ENCODE data around the gene FCSK. TPM values are rescaled to one million over a fixed set of nuclear protein-coding genes. Genes with fewer than 3 reads are reported as not detected.

Gene FCSK
- total RNA-seq, 1 donor from 2014 or later: 18.8 TPM

- Mint-ChIP-seq H3K27ac (no peak overlapping the region), H3K27me3 (no peaks in the 10 kb centered on the region), H3K4me1 (ENCODE audit: low read depth) (no peaks in the 10 kb centered on the region), H3K36me3 (ENCODE audit: insufficient read depth) (peaks cover 1% of the 10 kb centered on the region), H3K4me3 (ENCODE audit: low read depth) (no peak overlapping the region), H3K9me3 (ENCODE audit: low read depth) (no peaks in the 10 kb centered on the region)
- DNase-seq (ENCODE audit: low spot score, unreplicated experiment): no peak
- TF ChIP-seq CTCF (IDR thresholded peaks at IDR 0.05; ENCODE audit: unreplicated experiment): no peak
Measured at GRCh38 chr16:70480127-70481105, 26.0 kb downstream of the FCSK start.

DNA sequence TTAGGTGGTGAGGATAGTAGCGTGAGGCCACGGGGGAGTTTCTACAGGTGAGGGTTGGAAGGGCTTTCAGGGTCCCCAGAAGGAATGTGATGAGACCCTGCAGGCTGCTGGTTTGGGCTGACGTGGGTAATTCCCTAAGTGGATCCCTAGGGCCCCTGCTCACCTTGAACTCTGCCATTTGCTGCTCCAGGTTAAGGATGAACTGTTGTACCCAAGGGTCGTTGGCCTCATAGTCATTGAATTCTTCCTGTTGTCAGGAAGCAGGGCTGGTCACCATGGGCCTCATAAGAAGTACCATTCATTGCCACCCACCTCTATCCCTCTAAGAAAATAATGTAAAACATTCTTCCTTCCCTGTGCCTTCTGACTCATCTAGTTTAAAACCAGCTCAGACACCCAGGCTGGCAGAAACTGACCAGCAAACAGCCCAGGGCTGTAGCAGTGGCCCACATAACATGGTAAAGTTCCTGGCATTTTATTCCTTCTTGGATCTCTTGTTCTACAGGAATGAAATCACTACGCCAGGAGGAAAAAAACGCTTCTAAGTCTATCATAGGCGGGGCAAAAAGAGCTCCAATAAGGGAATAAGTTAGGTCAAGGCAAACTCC lies 27.6 kb downstream of the FCSK start:
- peaks cover 3% of the 10 kb centered on the region for H3K36me3 Mint-ChIP-seq (ENCODE audit: insufficient read depth)
- H3K4me3 Mint-ChIP-seq (ENCODE audit: low read depth): no peak overlapping the region
- no peak for TF ChIP-seq CTCF (IDR thresholded peaks at IDR 0.05; ENCODE audit: unreplicated experiment)
- no peaks in the 10 kb centered on the region for H3K9me3 Mint-ChIP-seq (ENCODE audit: low read depth)
- H3K27ac Mint-ChIP-seq: peak overlapping the region; percentile 54
- H3K4me1 Mint-ChIP-seq (ENCODE audit: low read depth): no peaks in the 10 kb centered on the region
- DNase-seq (ENCODE audit: low spot score, unreplicated experiment): no peak
- H3K27me3 Mint-ChIP-seq: no peaks in the 10 kb centered on the region

DNA sequence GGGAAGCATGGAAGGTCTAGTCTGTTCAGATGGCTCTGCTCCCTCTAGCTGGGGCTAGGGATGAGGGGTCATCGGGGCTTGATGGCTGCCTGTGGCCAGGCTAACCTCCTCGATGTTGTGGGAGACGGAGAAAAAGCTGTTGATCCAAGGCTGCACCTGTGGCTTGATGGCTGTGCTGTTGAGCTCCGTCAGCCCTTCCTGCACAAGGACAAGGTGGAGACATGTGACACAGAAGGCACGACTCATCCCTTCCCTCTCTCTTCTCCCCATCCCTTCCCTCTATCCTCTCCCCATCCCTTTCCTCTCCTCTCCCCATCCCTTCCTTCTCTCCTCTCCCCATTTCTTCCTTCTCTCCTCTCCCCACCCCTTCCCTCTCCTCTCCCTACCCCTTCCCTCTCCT lies 28.2 kb downstream of the FCSK start:
- no peaks in the 10 kb centered on the region for H3K27me3 Mint-ChIP-seq
- no peak for DNase-seq (ENCODE audit: low spot score, unreplicated experiment)
- no peak overlapping the region for H3K27ac Mint-ChIP-seq
- TF ChIP-seq CTCF (IDR thresholded peaks at IDR 0.05; ENCODE audit: unreplicated experiment): no peak
- H3K36me3 Mint-ChIP-seq (ENCODE audit: insufficient read depth): peaks cover 3% of the 10 kb centered on the region
- H3K4me3 Mint-ChIP-seq (ENCODE audit: low read depth): no peak overlapping the region
- no peaks in the 10 kb centered on the region for H3K9me3 Mint-ChIP-seq (ENCODE audit: low read depth)
- H3K4me1 Mint-ChIP-seq (ENCODE audit: low read depth): no peaks in the 10 kb centered on the region

- H3K27me3 Mint-ChIP-seq: no peaks in the 10 kb centered on the region
- H3K4me1 Mint-ChIP-seq (ENCODE audit: low read depth): no peaks in the 10 kb centered on the region
- H3K27ac Mint-ChIP-seq: peak overlapping the region; percentile 76
- H3K9me3 Mint-ChIP-seq (ENCODE audit: low read depth): no peaks in the 10 kb centered on the region
- TF ChIP-seq CTCF (IDR thresholded peaks at IDR 0.05; ENCODE audit: unreplicated experiment): no peak
- DNase-seq (ENCODE audit: low spot score, unreplicated experiment): no peak
- no peak overlapping the region for H3K4me3 Mint-ChIP-seq (ENCODE audit: low read depth)
- peaks cover 2% of the 10 kb centered on the region for H3K36me3 Mint-ChIP-seq (ENCODE audit: insufficient read depth)
Measured at GRCh38 chr16:70483426-70483825, 29.0 kb downstream of the FCSK start.

DNA sequence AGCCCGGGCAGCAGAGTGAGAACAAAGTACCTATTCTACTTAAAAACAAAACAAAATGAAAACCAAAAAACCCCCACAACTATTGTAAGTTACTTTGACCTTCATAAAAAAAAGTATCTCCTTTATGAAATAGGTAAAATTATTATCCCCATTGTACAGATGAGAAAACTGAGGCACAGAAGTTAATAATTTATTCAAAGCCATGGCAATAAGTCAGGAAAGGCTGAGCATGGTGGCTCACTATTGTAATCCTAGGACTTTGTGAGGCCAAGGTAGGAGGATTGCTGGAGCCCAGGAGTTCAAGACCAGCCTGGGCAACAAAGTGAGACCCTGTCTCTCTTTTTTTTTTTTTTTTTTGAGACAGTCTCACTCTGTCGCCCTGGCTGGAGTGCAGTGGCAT lies 30.5 kb downstream of the FCSK start:
- no peak for TF ChIP-seq CTCF (IDR thresholded peaks at IDR 0.05; ENCODE audit: unreplicated experiment)
- Mint-ChIP-seq H3K27me3 (no peaks in the 10 kb centered on the region), H3K4me1 (ENCODE audit: low read depth) (no peaks in the 10 kb centered on the region)

More for the DNA sequence above, 30.5 kb downstream of the FCSK start:
- H3K9me3 Mint-ChIP-seq (ENCODE audit: low read depth): no peaks in the 10 kb centered on the region
- DNase-seq (ENCODE audit: low spot score, unreplicated experiment): no peak
- peaks cover 4% of the 10 kb centered on the region for H3K36me3 Mint-ChIP-seq (ENCODE audit: insufficient read depth)
- H3K27ac Mint-ChIP-seq: no peak overlapping the region
- H3K4me3 Mint-ChIP-seq (ENCODE audit: low read depth): no peak overlapping the region
